Measurements from ENCODE around the gene ZNF576.
"Not testable (repeated sequence)": the region's sequence is repeated elsewhere in the genome, so short reads cannot be mapped to it uniquely, and the experiment has no call there.

ZNF576 gene

GRCh38 chr19:43599635-43600295, 3.4 kb downstream of the ZNF576 start:
- no peak for DNase-seq (ENCODE audit: low read depth in 2 of 2)

- not testable (repeated sequence) for DNase-seq (ENCODE audit: low read depth in 2 of 2)
Measured at GRCh38 chr19:43600326-43600725, 3.9 kb downstream of the ZNF576 start.

GRCh38 chr19:43605875-43606568, 9.6 kb downstream of the ZNF576 start:
- DNase-seq (ENCODE audit: low read depth in 2 of 2) = no peak

GRCh38 chr19:43606569-43607229, 10.3 kb downstream of the ZNF576 start:
- DNase-seq (ENCODE audit: low read depth in 2 of 2) = no peak

- no peak for DNase-seq (ENCODE audit: low read depth in 2 of 2)
Measured at GRCh38 chr19:43607238-43608205, 11.1 kb downstream of the ZNF576 start.

- no peak for DNase-seq (ENCODE audit: low read depth in 2 of 2)
Measured at GRCh38 chr19:43609872-43610271, 13.5 kb downstream of the ZNF576 start.

- no peak for DNase-seq (ENCODE audit: low read depth in 2 of 2)
Measured at GRCh38 chr19:43610493-43610892, 14.1 kb downstream of the ZNF576 start.

GRCh38 chr19:43611788-43612187, 15.4 kb downstream of the ZNF576 start, which contains the start of gene SRRM5:
SRRM5 (plus strand) TSS chr19:43612088; CDS start chr19:43612122, 34 bp downstream.
- no peak for DNase-seq (ENCODE audit: low read depth in 2 of 2)

- no peak for DNase-seq (ENCODE audit: low read depth in 2 of 2)
Measured at GRCh38 chr19:43612374-43612773, 16.0 kb downstream of the ZNF576 start.

GRCh38 chr19:43616306-43616705, 19.9 kb downstream of the ZNF576 start:
- no peak for DNase-seq (ENCODE audit: low read depth in 2 of 2)

GRCh38 chr19:43616954-43617353, 20.6 kb downstream of the ZNF576 start:
- no peak for DNase-seq (ENCODE audit: low read depth in 2 of 2)

GRCh38 chr19:43618921-43619261, 22.5 kb downstream of the ZNF576 start:
- DNase-seq (ENCODE audit: low read depth in 2 of 2) = no peak

- DNase-seq (ENCODE audit: low read depth in 2 of 2) = peak; percentile 69 to 72
Measured at GRCh38 chr19:43619262-43620060, 23.1 kb downstream of the ZNF576 start, which contains the start of gene ZNF428. ZNF428 (minus strand) TSS chr19:43619629; CDS start chr19:43614304, 5,325 bp downstream.

GRCh38 chr19:43620061-43621001, 23.9 kb downstream of the ZNF576 start:
- peak; percentile 57 to 78 for DNase-seq (ENCODE audit: low read depth in 2 of 2)

GRCh38 chr19:43622070-43622469, 25.7 kb downstream of the ZNF576 start:
- DNase-seq (ENCODE audit: low read depth in 2 of 2) = no peak

GRCh38 chr19:43622956-43623355, 26.6 kb downstream of the ZNF576 start:
- no peak for DNase-seq (ENCODE audit: low read depth in 2 of 2)

- no peak for DNase-seq (ENCODE audit: low read depth in 2 of 2)
Measured at GRCh38 chr19:43623889-43624670, 27.7 kb downstream of the ZNF576 start.

GRCh38 chr19:43624933-43625332, 28.5 kb downstream of the ZNF576 start:
- peak; percentile 68 for DNase-seq (ENCODE audit: low read depth in 2 of 2)
